Activated CD4-positive, CD25-positive, alpha-beta regulatory T cell treated with anti-CD3 and anti-CD28 coated beads, Interleukin-2, amount 50 U/mL, for 24 hours (primary cell): ENCODE data around the gene TRERF1.
A peak's percentile ranks its signal among the peaks of the same experiment; 100 is the strongest.
"Not testable (repeated sequence)": the region's sequence is repeated elsewhere in the genome, so short reads cannot be mapped to it uniquely, and the experiment has no call there.

Experiments
- ATAC-seq, 2 donors: fragments of 150-1000 bp; cut with Tn5 transposase; one replicate each; pipeline ENCODE4 v1.10.0; 2021; ENCODE audit warnings: mild to moderate bottlenecking in 1 of 2, moderate library complexity in 1 of 2

TRERF1 gene

GRCh38 chr6:42332916-42333315, 118.8 kb downstream of the TRERF1 start:
- no peak for ATAC-seq

GRCh38 chr6:42331019-42331418, 120.7 kb downstream of the TRERF1 start:
- ATAC-seq, result no peak

GRCh38 chr6:42326248-42326647, 125.5 kb downstream of the TRERF1 start:
- no peak for ATAC-seq

GRCh38 chr6:42324656-42325324, 126.9 kb downstream of the TRERF1 start:
- ATAC-seq, result not testable (repeated sequence)

- no peak for ATAC-seq
Observed at GRCh38 chr6:42322676-42323075, 129.1 kb downstream of the TRERF1 start.

- no peak for ATAC-seq
Observed at GRCh38 chr6:42321976-42322375, 129.8 kb downstream of the TRERF1 start.

- ATAC-seq, result no peak
Observed at GRCh38 chr6:42320762-42321161, 131.0 kb downstream of the TRERF1 start.

- ATAC-seq, result no peak
Observed at GRCh38 chr6:42318480-42318879, 133.2 kb downstream of the TRERF1 start.

GRCh38 chr6:42316981-42317380, 134.7 kb downstream of the TRERF1 start:
- no peak for ATAC-seq

GRCh38 chr6:42315991-42316970, 135.4 kb downstream of the TRERF1 start:
- ATAC-seq, result peak; percentile 44 to 66

- no peak for ATAC-seq
Observed at GRCh38 chr6:42315259-42315990, 136.3 kb downstream of the TRERF1 start.

- no peak for ATAC-seq
Observed at GRCh38 chr6:42314571-42315258, 137.0 kb downstream of the TRERF1 start.

- ATAC-seq, result no peak
Observed at GRCh38 chr6:42313941-42314570, 137.7 kb downstream of the TRERF1 start.

GRCh38 chr6:42313038-42313437, 138.7 kb downstream of the TRERF1 start:
- ATAC-seq, result no peak

- ATAC-seq, result no peak
Observed at GRCh38 chr6:42307141-42307470, 144.6 kb downstream of the TRERF1 start.

GRCh38 chr6:42306439-42307140, 145.1 kb downstream of the TRERF1 start:
- ATAC-seq, result no peak

GRCh38 chr6:42304053-42304712, 147.5 kb downstream of the TRERF1 start:
- no peak for ATAC-seq

- no peak for ATAC-seq
Observed at GRCh38 chr6:42302411-42302810, 149.3 kb downstream of the TRERF1 start.

- ATAC-seq, result no peak
Observed at GRCh38 chr6:42301986-42302385, 149.7 kb downstream of the TRERF1 start.

- ATAC-seq, result no peak
Observed at GRCh38 chr6:42300701-42301100, 151.0 kb downstream of the TRERF1 start.

- no peak for ATAC-seq
Observed at GRCh38 chr6:42300185-42300584, 151.5 kb downstream of the TRERF1 start.
